K562 (cell line): ENCODE measurements around the gene ALDH9A1.

Experiments
- CTCF ChIP-seq, 3 experiments: IDR thresholded peaks in 2 of 3; conservative IDR thresholded peaks in 1 of 3; 2 replicates each; pipeline ENCODE4 v1.5.1; 2011 to 2012; ENCODE audit warnings: low read length in 3 of 3, mild to moderate bottlenecking in 3 of 3, control low read depth in 2 of 3, improper control_type of control experiment in 1 of 3, inconsistent platforms in 1 of 3, low read depth in 1 of 3, mixed read lengths in 1 of 3, moderate library complexity in 1 of 3; ENCODE audit not compliant: insufficient read depth in 2 of 3
- ELF1 ChIP-seq: fragments of 200-800 bp; sonication (Bioruptor generic); IDR thresholded peaks from 2 replicates; pipeline ENCODE4 v1.6.1; 2016; ENCODE audit warnings: missing genetic modification characterization, missing compliant biosample characterization
- FOSL1 ChIP-seq: fragments of 200-800 bp; sonication (Bioruptor generic); conservative IDR thresholded peaks from 2 replicates; pipeline ENCODE4 v1.6.1; 2016; ENCODE audit warnings: missing genetic modification characterization, missing compliant biosample characterization
- KLF1 ChIP-seq: fragments of 450-650 bp; IDR thresholded peaks from 2 replicates; pipeline ENCODE4 v1.6.1; 2016; ENCODE audit warnings: missing genetic modification characterization, missing compliant biosample characterization
- POLR2AphosphoS5 ChIP-seq: IDR thresholded peaks from 2 replicates; pipeline ENCODE4 v1.6.1; 2011; ENCODE audit warnings: mild to moderate bottlenecking, low read depth, low read length, moderate library complexity; ENCODE audit not compliant: control insufficient read depth, insufficient read depth
- RAD21 ChIP-seq, 2 experiments: fragments of 250-450 bp in 1 of 2; fragments of 450-650 bp in 1 of 2; sonication (Bioruptor Pico) in 1 of 2; formaldehyde crosslinking in 1 of 2; IDR thresholded peaks in 1 of 2; conservative IDR thresholded peaks in 1 of 2; 2 replicates each; pipeline versions ENCODE4 v1.4.0 to v1.8.0; 2020 to 2022; ENCODE audit warnings: mild to moderate bottlenecking in 2 of 2, moderate library complexity in 1 of 2
- SREBF2 ChIP-seq: sonication (generic); formaldehyde crosslinking; IDR thresholded peaks from 2 replicates; pipeline ENCODE4 v1.4.0; 2020; ENCODE audit warnings: mild to moderate bottlenecking, missing genetic modification reagents
- SRSF9 ChIP-seq: fragments of 200-400 bp; formaldehyde crosslinking; IDR thresholded peaks from 2 replicates; pipeline ENCODE4 v1.6.1; 2017; ENCODE audit warnings: low read depth, low read length, borderline replicate concordance
- TCF7L2 ChIP-seq: fragments of 150-350 bp; IDR thresholded peaks from 2 replicates; pipeline ENCODE4 v1.6.1; 2016; ENCODE audit warnings: low read depth, mild to moderate bottlenecking, low read length, moderate library complexity
- ZNF785 ChIP-seq: fragments of 250-450 bp; sonication (Bioruptor Pico); IDR thresholded peaks from 2 replicates; pipeline ENCODE4 v1.4.0; 2020; ENCODE audit warnings: mild to moderate bottlenecking

GRCh38 chr1:165635823-165636222, 62.5 kb downstream of the ALDH9A1 start:
- TF ChIP-seq FOSL1 (no peak), ELF1 (tag) (no peak), SREBF2 (CRISPR knock-in tag) (no peak), POLR2AphosphoS5 (no peak), ZNF785 (no peak), CTCF (IDR thresholded peaks at IDR 0.05 in 2 of 3, conservative IDR thresholded peaks at IDR 0.05 in 1 of 3; ENCODE audit: insufficient read depth in 2 of 3, low read depth in 1 of 3, low read length in 3 of 3) (no peak), SRSF9 (no peak), TCF7L2 (no peak), KLF1 (tag) (no peak), RAD21 (CRISPR knock-in tag; conservative IDR thresholded peaks at IDR 0.05 in 1 of 2, IDR thresholded peaks at IDR 0.05 in 1 of 2) (no peak)
